Right renal cortex interstitium (tissue), 3 donors: ENCODE measurements around the gene TTLL3. TPM values are rescaled to one million over a fixed set of nuclear protein-coding genes. Genes with fewer than 3 reads are reported as not detected.
"Not testable (repeated sequence)": the region's sequence is repeated elsewhere in the genome, so short reads cannot be mapped to it uniquely, and the experiment has no call there.

ENCODE experiments used
- DNase-seq, 3 donors: peaks; one replicate each; pipeline ENCODE4 v3.0.0-alpha.2; 2013; ENCODE audit warnings: low read depth in 3 of 3, low spot score in 2 of 3
- polyA plus RNA-seq, 3 donors: library from polyadenylated mRNA; unstranded; fragments of 120-200 nt; gene quantifications; one replicate each; pipeline ENCODE4 v1.2.1, GENCODE V29; 2013; ENCODE audit not compliant: insufficient read length in 3 of 3

Gene TTLL3
- polyA plus RNA-seq, 3 donors = 29.7 to 34.0 (median 30.4) TPM

GRCh38 chr3:9834520-9835380, 24.7 kb downstream of the TTLL3 start:
- no peak for DNase-seq

GRCh38 chr3:9837701-9838582, 27.9 kb downstream of the TTLL3 start:
- DNase-seq = no peak

- DNase-seq = no peak
Observed at GRCh38 chr3:9838856-9839255, 28.8 kb downstream of the TTLL3 start.

- DNase-seq = no peak
Observed at GRCh38 chr3:9841015-9841414, 31.0 kb downstream of the TTLL3 start.

- peak; percentile 90 to 92 (median 90) for DNase-seq
Observed at GRCh38 chr3:9843715-9844438, 33.8 kb downstream of the TTLL3 start, which contains the start of gene RPUSD3. RPUSD3 (minus strand) TSS chr3:9844008; CDS start chr3:9843990, 18 bp downstream.

GRCh38 chr3:9846231-9846630, 36.2 kb downstream of the TTLL3 start:
- no peak for DNase-seq

GRCh38 chr3:9846931-9847488, 36.9 kb downstream of the TTLL3 start:
- no peak for DNase-seq

GRCh38 chr3:9847870-9848269, 37.8 kb downstream of the TTLL3 start:
- DNase-seq = not testable (repeated sequence)

- DNase-seq = not testable (repeated sequence)
Observed at GRCh38 chr3:9848860-9849259, 38.8 kb downstream of the TTLL3 start.

- not testable (repeated sequence) for DNase-seq
Observed at GRCh38 chr3:9851383-9851782, 41.3 kb downstream of the TTLL3 start.

- DNase-seq = not testable (repeated sequence)
Observed at GRCh38 chr3:9851926-9852325, 41.9 kb downstream of the TTLL3 start.

GRCh38 chr3:9852528-9852927, 42.5 kb downstream of the TTLL3 start:
- no peak for DNase-seq

- DNase-seq = not testable (repeated sequence)
Observed at GRCh38 chr3:9854291-9854940, 44.4 kb downstream of the TTLL3 start.

GRCh38 chr3:9855594-9855993, 45.5 kb downstream of the TTLL3 start:
- DNase-seq = no peak

- DNase-seq = no peak
Observed at GRCh38 chr3:9859530-9860025, 49.5 kb downstream of the TTLL3 start.

GRCh38 chr3:9861201-9861600, 51.1 kb downstream of the TTLL3 start:
- DNase-seq = no peak

GRCh38 chr3:9861626-9862130, 51.6 kb downstream of the TTLL3 start:
- no peak for DNase-seq

- DNase-seq = peak in 1 of 3 donors; percentile 23
Observed at GRCh38 chr3:9862391-9863057, 52.5 kb downstream of the TTLL3 start.
